Heart left ventricle (tissue), 13 donors: Measurements from ENCODE around the gene ACE.

Experiments
- POLR2A ChIP-seq, 2 donors: fragments of 450-650 bp; IDR thresholded peaks; one replicate each; pipeline ENCODE4 v1.6.1; 2017; ENCODE audit warnings: antibody characterized with exemption in 2 of 2, mild to moderate bottlenecking in 2 of 2, moderate library complexity in 2 of 2
- TF ChIP-seq, protein P1 (sequence below), 12 donors: fragments of 200-600 bp; sonication (generic) in 4 of 12; IDR thresholded peaks; one replicate each; pipeline versions ENCODE4 v1.5.0 to v1.8.0; 2018 to 2022; ENCODE audit warnings: antibody characterized with exemption in 12 of 12, mild to moderate bottlenecking in 5 of 12
- donor health status: ischemic (EF 13 %, LVEDD 7.1; RV severe dilation, severe dysfunction).
- donor health status: DM: no; HTN: yes; CAD: no.
- donor health status: DM: no; HTN: no; CAD: no.
- donor health status: ischemic (EF 25% LVEDD 6.9; RV normal size, moderate dysfunction).
- donor health status: ischemic (EF 25% LVEDD 5.7; RV mildly dilated, moderate dysfunction).
- donor health status: ischemic (EF 35%, LVEDD 5.7; RV mildly dilated, moderate dysfunction).
- donor health status: nonischemic (EF 11% LVEDD 7.7; RV severe dilation, severe dysfunction).
- donor health status: DM: yes; HTN: yes; CAD: no.
- donor health status: PGD.
- donor health status: ischemic (EF 29% LVEDD 5.4; RV normal size, mild dysfunction).
- donor health status: nonischemic (EF 23%, LVEDD 6.1; RV moderate dilation, normal function).

GRCh38 chr17:63494300-63494928, 17.6 kb downstream of the ACE start:
- TF ChIP-seq, protein P1, sequence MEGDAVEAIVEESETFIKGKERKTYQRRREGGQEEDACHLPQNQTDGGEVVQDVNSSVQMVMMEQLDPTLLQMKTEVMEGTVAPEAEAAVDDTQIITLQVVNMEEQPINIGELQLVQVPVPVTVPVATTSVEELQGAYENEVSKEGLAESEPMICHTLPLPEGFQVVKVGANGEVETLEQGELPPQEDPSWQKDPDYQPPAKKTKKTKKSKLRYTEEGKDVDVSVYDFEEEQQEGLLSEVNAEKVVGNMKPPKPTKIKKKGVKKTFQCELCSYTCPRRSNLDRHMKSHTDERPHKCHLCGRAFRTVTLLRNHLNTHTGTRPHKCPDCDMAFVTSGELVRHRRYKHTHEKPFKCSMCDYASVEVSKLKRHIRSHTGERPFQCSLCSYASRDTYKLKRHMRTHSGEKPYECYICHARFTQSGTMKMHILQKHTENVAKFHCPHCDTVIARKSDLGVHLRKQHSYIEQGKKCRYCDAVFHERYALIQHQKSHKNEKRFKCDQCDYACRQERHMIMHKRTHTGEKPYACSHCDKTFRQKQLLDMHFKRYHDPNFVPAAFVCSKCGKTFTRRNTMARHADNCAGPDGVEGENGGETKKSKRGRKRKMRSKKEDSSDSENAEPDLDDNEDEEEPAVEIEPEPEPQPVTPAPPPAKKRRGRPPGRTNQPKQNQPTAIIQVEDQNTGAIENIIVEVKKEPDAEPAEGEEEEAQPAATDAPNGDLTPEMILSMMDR (IDR thresholded peaks at IDR 0.05): no peak
- TF ChIP-seq POLR2A (IDR thresholded peaks at IDR 0.05): no peak
